Measurements from ENCODE around the gene ATG4A. TPM values are rescaled to one million over a fixed set of nuclear protein-coding genes. Genes with fewer than 3 reads are reported as not detected.

Gene ATG4A
- polyA plus RNA-seq, 1 of the 3 experiments (the other 2 are of a cell fraction), result 4.1 TPM

DNA sequence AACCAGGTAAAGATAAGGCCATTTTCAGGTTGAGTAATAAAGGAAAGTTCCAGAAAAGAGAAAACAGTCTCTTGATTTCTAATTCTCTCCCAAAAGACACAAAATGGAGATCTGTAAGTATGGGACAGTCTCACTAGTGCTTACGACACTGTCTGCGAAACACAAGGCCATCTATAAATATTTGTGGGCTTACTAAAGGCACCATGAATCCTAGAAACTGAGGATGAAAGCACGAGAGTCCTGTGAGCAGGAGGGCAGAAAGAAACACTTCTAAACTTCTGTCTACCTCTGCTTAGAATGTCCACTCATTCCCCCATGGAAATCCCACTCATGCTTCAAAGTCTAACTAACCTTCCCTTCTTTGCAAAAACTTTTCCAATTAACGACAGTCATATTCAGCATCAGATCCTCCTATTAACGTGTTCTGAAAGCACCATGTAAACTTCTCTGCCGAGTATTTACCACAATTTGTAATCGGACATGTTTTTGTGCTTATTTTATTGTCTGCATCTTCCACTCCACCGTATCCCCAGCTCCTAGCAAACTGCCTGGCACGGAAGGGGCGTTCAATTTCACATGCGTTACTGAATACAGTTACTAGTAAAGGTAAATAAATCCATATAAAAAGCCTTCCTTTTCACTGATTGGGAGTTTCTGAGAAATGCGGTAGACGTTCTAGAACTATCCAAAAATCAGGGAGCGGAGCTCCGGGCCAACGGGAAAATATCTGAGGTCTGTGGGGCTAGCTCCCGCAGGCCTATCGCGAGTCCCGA, 901 bp upstream of the ATG4A start:
- POLR2A ChIA-PET, result interaction anchor here (1.0 kb wide), 1 partner anchor 9 kb away, joined by 5 read pairs; no protein-coding TSS in a partner anchor
- H3K4me1 ChIP-seq (ENCODE audit: control insufficient read depth in 1 of 2, insufficient read depth in 2 of 2, low read depth in 1 of 2, low read length in 1 of 2), result no peaks in the 10 kb centered on the region; a peak in 2 of 4 replicates
- 17% methylated on average over 17 of the region's 20 CpGs for WGBS (ENCODE audit: low lambda C conversion rate)
- peak overlapping the region; percentile 66 to 74 for H3K4me3 ChIP-seq (ENCODE audit: low read depth in 2 of 2, low read length in 1 of 2)
- TF ChIP-seq, protein P1, sequence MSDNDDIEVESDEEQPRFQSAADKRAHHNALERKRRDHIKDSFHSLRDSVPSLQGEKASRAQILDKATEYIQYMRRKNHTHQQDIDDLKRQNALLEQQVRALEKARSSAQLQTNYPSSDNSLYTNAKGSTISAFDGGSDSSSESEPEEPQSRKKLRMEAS (IDR thresholded peaks at IDR 0.05; ENCODE audit: low read depth), result no peak
- 0 out of 2 replicates have a peak, but pooled peaks have one; percentile 10 for TF ChIP-seq POLR2AphosphoS5 (IDR thresholded peaks at IDR 0.05; ENCODE audit: low read depth, low read length)
- TF ChIP-seq TCF12 (IDR thresholded peaks at IDR 0.05), result no peak
- no peak for TF ChIP-seq MEF2A (IDR thresholded peaks at IDR 0.05; ENCODE audit: borderline replicate concordance, low read depth)
- TF ChIP-seq, protein P2, sequence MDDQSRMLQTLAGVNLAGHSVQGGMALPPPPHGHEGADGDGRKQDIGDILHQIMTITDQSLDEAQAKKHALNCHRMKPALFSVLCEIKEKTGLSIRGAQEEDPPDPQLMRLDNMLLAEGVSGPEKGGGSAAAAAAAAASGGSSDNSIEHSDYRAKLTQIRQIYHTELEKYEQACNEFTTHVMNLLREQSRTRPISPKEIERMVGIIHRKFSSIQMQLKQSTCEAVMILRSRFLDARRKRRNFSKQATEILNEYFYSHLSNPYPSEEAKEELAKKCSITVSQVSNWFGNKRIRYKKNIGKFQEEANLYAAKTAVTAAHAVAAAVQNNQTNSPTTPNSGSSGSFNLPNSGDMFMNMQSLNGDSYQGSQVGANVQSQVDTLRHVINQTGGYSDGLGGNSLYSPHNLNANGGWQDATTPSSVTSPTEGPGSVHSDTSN (IDR thresholded peaks at IDR 0.05), result no peak
- TF ChIP-seq, protein P3, sequence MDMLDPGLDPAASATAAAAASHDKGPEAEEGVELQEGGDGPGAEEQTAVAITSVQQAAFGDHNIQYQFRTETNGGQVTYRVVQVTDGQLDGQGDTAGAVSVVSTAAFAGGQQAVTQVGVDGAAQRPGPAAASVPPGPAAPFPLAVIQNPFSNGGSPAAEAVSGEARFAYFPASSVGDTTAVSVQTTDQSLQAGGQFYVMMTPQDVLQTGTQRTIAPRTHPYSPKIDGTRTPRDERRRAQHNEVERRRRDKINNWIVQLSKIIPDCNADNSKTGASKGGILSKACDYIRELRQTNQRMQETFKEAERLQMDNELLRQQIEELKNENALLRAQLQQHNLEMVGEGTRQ (IDR thresholded peaks at IDR 0.05; ENCODE audit: borderline replicate concordance, low read depth, low read length), result no peak
- no peak for TF ChIP-seq MXI1 (IDR thresholded peaks at IDR 0.05; ENCODE audit: low read depth, low read length)
- no peak for DNase-seq
- CTCF ChIA-PET, result interaction anchor here (1.0 kb wide), 1 partner anchor 80 kb away, joined by 3 read pairs; no protein-coding TSS in a partner anchor
- peaks cover 29% of the 10 kb centered on the region; the same call in 1 of the 2 replicates for H3K79me2 ChIP-seq (ENCODE audit: insufficient read depth)
- peak overlapping the region; percentile 79 to 84 for H3K27ac ChIP-seq (ENCODE audit: low read depth in 2 of 2, low read length in 1 of 2)
- no peaks in the 10 kb centered on the region for H3K9me2 ChIP-seq
- peaks cover 15% of the 10 kb centered on the region in 2 experiments for H3K36me3 ChIP-seq (replicated peaks in 1 of 2; ENCODE audit: control insufficient read depth in 1 of 2, insufficient read depth in 2 of 2, low read length in 1 of 2)
- H2AFZ ChIP-seq (ENCODE audit: low read depth), result peak overlapping the region; percentile 60
- no peaks in the 10 kb centered on the region for H3F3A ChIP-seq (replicated peaks; ENCODE audit: insufficient read depth)
- no peaks in the 10 kb centered on the region for H4K20me1 ChIP-seq (ENCODE audit: insufficient read depth)
- peak overlapping the region; percentile 89 for H3K9ac ChIP-seq
- H3K4me2 ChIP-seq, result peak overlapping the region; percentile 53
- no peaks in the 10 kb centered on the region for H3K27me3 ChIP-seq (ENCODE audit: insufficient read depth)
- no peaks in the 10 kb centered on the region for H3K9me3 ChIP-seq

DNA sequence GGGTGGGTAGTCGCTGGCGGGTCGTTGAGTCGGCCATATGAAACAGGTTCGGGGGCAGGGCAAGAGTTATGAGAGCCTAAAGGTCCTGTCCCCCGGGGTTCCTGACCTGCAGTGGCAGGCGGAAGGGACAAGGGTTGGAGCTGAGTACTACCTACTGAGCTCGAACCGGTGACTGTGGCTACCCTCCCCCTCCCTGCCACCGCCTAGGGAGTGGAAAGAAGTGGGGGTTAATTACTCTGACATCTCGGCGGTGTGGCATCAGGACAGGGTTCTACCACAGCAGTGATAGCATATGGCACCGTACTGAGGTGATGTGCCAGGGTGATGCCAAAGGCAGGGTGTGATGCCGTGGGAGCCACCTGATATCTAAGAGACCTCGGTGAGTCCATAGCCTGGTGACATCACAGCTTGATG, 307 bp downstream of the ATG4A start:
- DNase-seq, result no peak
- peaks cover 29% of the 10 kb centered on the region; the same call in 1 of the 2 replicates for H3K79me2 ChIP-seq (ENCODE audit: insufficient read depth)
- H3K27me3 ChIP-seq (ENCODE audit: insufficient read depth), result no peaks in the 10 kb centered on the region
- H3K4me3 ChIP-seq (ENCODE audit: low read depth in 2 of 2, low read length in 1 of 2), result peak overlapping the region; percentile 66 to 74
- TF ChIP-seq JUND (IDR thresholded peaks at IDR 0.05) (no peak), MXI1 (IDR thresholded peaks at IDR 0.05; ENCODE audit: low read depth, low read length) (0 out of 2 replicates have a peak, but pooled peaks have one; percentile 33), SIN3A (IDR thresholded peaks at IDR 0.05; ENCODE audit: borderline replicate concordance, low read depth, low read length) (peak; percentile 9; the same call in 1 of the 2 replicates)
- ChIA-PET CTCF (no interaction called here), POLR2A (interaction anchor here (1.0 kb wide), 1 partner anchor 10 kb away, joined by 5 read pairs; no protein-coding TSS in a partner anchor)
- H3K9me3 ChIP-seq, result no peaks in the 10 kb centered on the region
- H3K9ac ChIP-seq, result no peak overlapping the region
- H3K27ac ChIP-seq (ENCODE audit: low read depth in 2 of 2, low read length in 1 of 2), result no peak overlapping the region
- WGBS (ENCODE audit: low lambda C conversion rate), result 2% methylated on average over 6 of the region's 15 CpGs
- H3K9me2 ChIP-seq, result no peaks in the 10 kb centered on the region
- H2AFZ ChIP-seq (ENCODE audit: low read depth), result peak overlapping the region; percentile 26; the same call in 1 of the 2 replicates
- peak overlapping the region; percentile 62 for H3K4me2 ChIP-seq
- no peaks in the 10 kb centered on the region for H4K20me1 ChIP-seq (ENCODE audit: insufficient read depth)
- H3K4me1 ChIP-seq (ENCODE audit: control insufficient read depth in 1 of 2, insufficient read depth in 2 of 2, low read depth in 1 of 2, low read length in 1 of 2), result no peaks in the 10 kb centered on the region; a peak in 2 of 4 replicates
- H3K36me3 ChIP-seq (replicated peaks in 1 of 2; ENCODE audit: control insufficient read depth in 1 of 2, insufficient read depth in 2 of 2, low read length in 1 of 2), result peaks cover 9 to 13% of the 10 kb centered on the region in 2 experiments
- no peaks in the 10 kb centered on the region for H3F3A ChIP-seq (replicated peaks; ENCODE audit: insufficient read depth)
